ENCODE results near the gene GPR22.

DNA sequence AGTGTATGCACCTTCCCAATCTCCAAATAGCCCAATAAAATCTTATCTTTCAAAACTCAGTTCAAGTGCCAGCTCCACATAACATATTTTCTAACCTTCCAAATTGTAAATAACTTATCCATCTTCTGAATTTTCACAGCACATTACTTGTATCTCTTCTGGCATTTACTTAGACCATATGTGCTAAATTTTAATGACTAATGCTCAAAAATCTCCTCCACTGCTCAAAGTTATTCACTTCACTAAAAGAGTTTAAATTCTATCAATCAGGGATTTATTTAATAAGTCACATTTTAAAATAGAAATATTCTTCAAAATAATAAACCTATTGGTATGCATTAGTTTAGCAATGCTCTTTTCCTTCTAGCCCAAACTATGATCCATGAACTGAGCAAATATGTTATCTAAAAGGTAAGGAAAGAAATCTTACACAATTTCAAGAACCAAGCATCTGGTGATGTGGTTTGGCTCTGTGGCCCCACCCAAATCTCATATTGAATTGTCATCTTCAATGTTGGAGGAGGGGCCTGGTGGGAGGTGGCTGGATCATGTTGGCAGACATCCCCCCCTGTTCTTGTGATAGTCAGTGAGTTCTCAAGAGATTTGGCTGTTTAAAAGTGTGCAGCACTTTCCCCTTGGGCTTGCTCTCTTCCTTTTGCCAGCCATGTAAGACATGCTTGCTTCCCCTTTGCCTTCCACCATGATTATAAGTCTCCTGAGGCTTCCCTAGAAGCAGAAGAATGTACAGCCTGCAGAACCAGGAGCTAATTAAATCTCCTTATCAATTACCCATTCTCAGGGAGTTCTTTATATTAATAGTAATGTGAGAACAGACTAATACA lies 28.1 kb upstream of the GPR22 start:
- TF ChIP-seq, protein P1, sequence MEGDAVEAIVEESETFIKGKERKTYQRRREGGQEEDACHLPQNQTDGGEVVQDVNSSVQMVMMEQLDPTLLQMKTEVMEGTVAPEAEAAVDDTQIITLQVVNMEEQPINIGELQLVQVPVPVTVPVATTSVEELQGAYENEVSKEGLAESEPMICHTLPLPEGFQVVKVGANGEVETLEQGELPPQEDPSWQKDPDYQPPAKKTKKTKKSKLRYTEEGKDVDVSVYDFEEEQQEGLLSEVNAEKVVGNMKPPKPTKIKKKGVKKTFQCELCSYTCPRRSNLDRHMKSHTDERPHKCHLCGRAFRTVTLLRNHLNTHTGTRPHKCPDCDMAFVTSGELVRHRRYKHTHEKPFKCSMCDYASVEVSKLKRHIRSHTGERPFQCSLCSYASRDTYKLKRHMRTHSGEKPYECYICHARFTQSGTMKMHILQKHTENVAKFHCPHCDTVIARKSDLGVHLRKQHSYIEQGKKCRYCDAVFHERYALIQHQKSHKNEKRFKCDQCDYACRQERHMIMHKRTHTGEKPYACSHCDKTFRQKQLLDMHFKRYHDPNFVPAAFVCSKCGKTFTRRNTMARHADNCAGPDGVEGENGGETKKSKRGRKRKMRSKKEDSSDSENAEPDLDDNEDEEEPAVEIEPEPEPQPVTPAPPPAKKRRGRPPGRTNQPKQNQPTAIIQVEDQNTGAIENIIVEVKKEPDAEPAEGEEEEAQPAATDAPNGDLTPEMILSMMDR (IDR thresholded peaks at IDR 0.05): no peak
- no peak for TF ChIP-seq ZFX (IDR thresholded peaks at IDR 0.05; ENCODE audit: borderline replicate concordance)

All from 22Rv1 (cell line).